ENCODE results near the gene KIF25. TPM values are rescaled to one million over a fixed set of nuclear protein-coding genes. Genes with fewer than 3 reads are reported as not detected.

KIF25 gene
- total RNA-seq, 1 experiment from 2014 or later: 0.28 TPM

- peaks cover 35% of the 10 kb centered on the region for H3K4me1 Mint-ChIP-seq
- CTCF ChIA-PET: no interaction called here
- no peak for DNase-seq (ENCODE audit: low spot score)
- H3K4me3 Mint-ChIP-seq: no peak overlapping the region
- POLR2A ChIA-PET: no interaction called here
- TF ChIP-seq FOXP1 (CRISPR knock-in tag; IDR thresholded peaks at IDR 0.05; ENCODE audit: borderline replicate concordance): no peak
- TF ChIP-seq GABPB1 (CRISPR knock-in tag; IDR thresholded peaks at IDR 0.05): no peak
- H3K36me3 Mint-ChIP-seq: no peaks in the 10 kb centered on the region
- no peak overlapping the region for H3K27ac Mint-ChIP-seq
- no peaks in the 10 kb centered on the region for H3K9me3 Mint-ChIP-seq
- H3K27me3 Mint-ChIP-seq (ENCODE audit: low read depth): peaks cover 11% of the 10 kb centered on the region; the same call in 1 of the 2 replicates
- no peak for ATAC-seq
These were observed 33.4 kb downstream of the KIF25 start for GRCh38 chr6:168030908-168031307.

GRCh38 chr6:168031411-168031971 lies 34.0 kb downstream of the KIF25 start:
- DNase-seq (ENCODE audit: low spot score) (no peak), ATAC-seq (no peak)
- peaks cover 11% of the 10 kb centered on the region; the same call in 1 of the 2 replicates for H3K27me3 Mint-ChIP-seq (ENCODE audit: low read depth)

GRCh38 chr6:168032005-168032760 lies 34.7 kb downstream of the KIF25 start:
- ChIA-PET POLR2A (interaction anchor here (0.5 kb wide), 1 partner anchor 230 kb away, joined by 3 read pairs; no protein-coding TSS in a partner anchor), CTCF (interaction anchor here (1.0 to 1.3 kb wide), 3 partner anchors 28 to 101 kb away, joined by 3 read pairs; no protein-coding TSS in a partner anchor)
- H3K4me3 Mint-ChIP-seq: no peak overlapping the region
- peaks cover 2% of the 10 kb centered on the region for H3K36me3 Mint-ChIP-seq
- ATAC-seq (peak; percentile 50), DNase-seq (ENCODE audit: low spot score) (no peak)
- peaks cover 39% of the 10 kb centered on the region for H3K4me1 Mint-ChIP-seq
- peaks cover 2% of the 10 kb centered on the region for H3K9me3 Mint-ChIP-seq
- no peak for TF ChIP-seq ZBTB43 (CRISPR knock-in tag; IDR thresholded peaks at IDR 0.05)
- no peak for TF ChIP-seq KAT7 (CRISPR knock-in tag; IDR thresholded peaks at IDR 0.05; ENCODE audit: borderline replicate concordance)
- no peak for TF ChIP-seq USF1 (CRISPR knock-in tag; IDR thresholded peaks at IDR 0.05)
- no peak for TF ChIP-seq ERG (CRISPR knock-in tag; IDR thresholded peaks at IDR 0.05)
- no peak for TF ChIP-seq NR1H2 (CRISPR knock-in tag; IDR thresholded peaks at IDR 0.05)
- no peak for TF ChIP-seq ELF4 (CRISPR knock-in tag; IDR thresholded peaks at IDR 0.05; ENCODE audit: low read depth)
- no peak for TF ChIP-seq E2F5 (CRISPR knock-in tag; IDR thresholded peaks at IDR 0.05)
- TF ChIP-seq PRDM15 (CRISPR knock-in tag; IDR thresholded peaks at IDR 0.05): no peak
- TF ChIP-seq ZNF281 (CRISPR knock-in tag; IDR thresholded peaks at IDR 0.05): no peak
- TF ChIP-seq NFATC4 (CRISPR knock-in tag; IDR thresholded peaks at IDR 0.05): no peak
- no peak for TF ChIP-seq E2F4 (CRISPR knock-in tag; IDR thresholded peaks at IDR 0.05; ENCODE audit: borderline replicate concordance, low read depth)
- TF ChIP-seq JUN (CRISPR knock-in tag; IDR thresholded peaks at IDR 0.05): no peak
- H3K27ac Mint-ChIP-seq: no peak overlapping the region
- H3K27me3 Mint-ChIP-seq (ENCODE audit: low read depth): peaks cover 11% of the 10 kb centered on the region; the same call in 1 of the 2 replicates

More at GRCh38 chr6:168031411-168031971, 34.0 kb downstream of the KIF25 start:
- POLR2A ChIA-PET: no interaction called here
- Mint-ChIP-seq H3K27ac (no peak overlapping the region), H3K4me1 (peaks cover 38% of the 10 kb centered on the region), H3K9me3 (no peaks in the 10 kb centered on the region), H3K4me3 (no peak overlapping the region), H3K36me3 (no peaks in the 10 kb centered on the region)
- TF ChIP-seq MLX (CRISPR knock-in tag; IDR thresholded peaks at IDR 0.05): no peak
- no peak for TF ChIP-seq ZNF263 (CRISPR knock-in tag; IDR thresholded peaks at IDR 0.05; ENCODE audit: low read depth)
- CTCF ChIA-PET: interaction anchor here (1.0 to 1.3 kb wide), 2 partner anchors 29 to 102 kb away, joined by 3 read pairs; no protein-coding TSS in a partner anchor

All from WTC11 (cell line).